AG09319 (cell line): ENCODE results near the gene CPSF4L.

ENCODE experiments used
- DNase-seq: peaks from one replicate; pipeline ENCODE4 v3.0.0-alpha.2; 2010; ENCODE audit warnings: low read depth; ENCODE audit errors: extremely low read depth
- TF ChIP-seq, protein P1 (sequence below): IDR thresholded peaks from 2 replicates; pipeline ENCODE4 v1.5.1; 2011; ENCODE audit warnings: low read depth, mild to moderate bottlenecking, inconsistent platforms, low read length, moderate library complexity

CPSF4L gene

GRCh38 chr17:73282629-73283028, 20.9 kb upstream of the CPSF4L start:
- TF ChIP-seq, protein P1, sequence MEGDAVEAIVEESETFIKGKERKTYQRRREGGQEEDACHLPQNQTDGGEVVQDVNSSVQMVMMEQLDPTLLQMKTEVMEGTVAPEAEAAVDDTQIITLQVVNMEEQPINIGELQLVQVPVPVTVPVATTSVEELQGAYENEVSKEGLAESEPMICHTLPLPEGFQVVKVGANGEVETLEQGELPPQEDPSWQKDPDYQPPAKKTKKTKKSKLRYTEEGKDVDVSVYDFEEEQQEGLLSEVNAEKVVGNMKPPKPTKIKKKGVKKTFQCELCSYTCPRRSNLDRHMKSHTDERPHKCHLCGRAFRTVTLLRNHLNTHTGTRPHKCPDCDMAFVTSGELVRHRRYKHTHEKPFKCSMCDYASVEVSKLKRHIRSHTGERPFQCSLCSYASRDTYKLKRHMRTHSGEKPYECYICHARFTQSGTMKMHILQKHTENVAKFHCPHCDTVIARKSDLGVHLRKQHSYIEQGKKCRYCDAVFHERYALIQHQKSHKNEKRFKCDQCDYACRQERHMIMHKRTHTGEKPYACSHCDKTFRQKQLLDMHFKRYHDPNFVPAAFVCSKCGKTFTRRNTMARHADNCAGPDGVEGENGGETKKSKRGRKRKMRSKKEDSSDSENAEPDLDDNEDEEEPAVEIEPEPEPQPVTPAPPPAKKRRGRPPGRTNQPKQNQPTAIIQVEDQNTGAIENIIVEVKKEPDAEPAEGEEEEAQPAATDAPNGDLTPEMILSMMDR, result no peak
- DNase-seq, result no peak

GRCh38 chr17:73281928-73282327, 20.2 kb upstream of the CPSF4L start:
- no peak for DNase-seq
- TF ChIP-seq, protein P1, result no peak

GRCh38 chr17:73280191-73280590, 18.5 kb upstream of the CPSF4L start:
- TF ChIP-seq, protein P1, result no peak

DNA sequence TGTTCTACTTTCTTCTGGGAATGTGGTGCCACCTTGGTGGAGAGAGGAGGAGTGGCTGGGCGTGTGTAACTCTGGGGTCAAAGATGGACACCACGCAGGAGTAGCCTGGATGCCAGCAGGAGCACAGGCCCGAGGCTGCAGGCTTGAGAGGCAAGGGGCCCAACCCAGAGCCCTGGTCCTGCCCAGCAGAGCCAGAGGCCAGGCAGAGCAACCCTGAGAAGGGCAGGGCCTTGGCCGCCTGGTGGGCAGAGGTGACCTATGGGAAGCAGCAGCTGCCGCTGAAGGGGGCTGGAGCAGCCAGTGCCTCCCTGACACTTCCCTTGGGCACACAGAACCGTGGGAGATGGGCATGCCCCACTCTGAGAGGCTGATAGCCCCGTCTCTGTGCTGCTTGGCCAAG, 18.0 kb upstream of the CPSF4L start:
- TF ChIP-seq, protein P1, result no peak

More at GRCh38 chr17:73280191-73280590, 18.5 kb upstream of the CPSF4L start:
- DNase-seq, result no peak

DNA sequence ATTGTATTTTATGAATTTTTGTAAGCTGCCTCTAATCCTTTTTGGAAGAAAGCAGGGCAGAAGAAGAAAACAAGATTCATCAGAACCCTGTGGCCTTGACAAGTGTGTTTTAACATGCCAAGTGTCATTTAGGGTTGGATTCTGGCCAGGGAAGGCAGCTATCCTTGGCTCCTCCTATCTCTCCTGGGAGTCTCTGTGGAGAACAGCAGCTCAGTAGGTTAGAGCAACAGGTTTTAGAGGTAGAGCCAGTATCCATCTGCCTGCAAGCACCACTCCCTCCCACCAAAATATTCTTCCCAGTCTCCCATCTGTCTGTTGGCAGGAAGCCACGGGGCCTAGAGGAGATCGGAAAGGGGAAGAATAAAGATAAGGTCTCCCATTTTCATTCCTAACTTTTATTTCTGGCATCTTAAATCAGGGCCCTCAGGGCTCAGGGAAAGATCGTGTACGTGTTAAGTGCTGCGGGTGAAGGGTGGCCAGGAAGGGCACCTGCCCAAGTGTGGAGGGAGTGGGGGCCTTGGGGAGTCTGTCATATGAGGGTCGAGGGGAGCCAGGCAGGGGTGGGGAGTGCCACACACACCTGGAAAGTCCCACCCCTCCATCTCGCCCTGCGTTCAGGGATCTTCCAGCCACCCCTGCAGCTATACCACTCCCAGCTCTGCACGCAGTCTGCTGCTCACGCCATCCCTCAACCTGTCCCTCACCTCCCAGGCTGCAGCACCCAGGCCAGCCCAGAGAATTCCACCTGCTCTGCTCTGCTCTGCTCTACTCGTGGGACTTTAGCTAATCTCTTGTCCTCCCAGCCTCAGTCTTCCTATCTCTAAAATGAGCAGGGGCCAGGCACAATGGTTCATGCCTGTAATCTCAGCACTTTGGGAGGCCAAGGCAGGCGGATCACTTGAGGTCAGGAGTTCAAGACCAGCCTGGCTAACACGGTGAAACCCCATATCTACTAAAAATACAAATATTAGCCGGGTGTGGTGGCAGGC, 17.1 kb upstream of the CPSF4L start:
- no peak for DNase-seq
- TF ChIP-seq, protein P1, result no peak

More for the DNA sequence above, 18.0 kb upstream of the CPSF4L start:
- DNase-seq, result no peak

GRCh38 chr17:73278049-73278464, 16.4 kb upstream of the CPSF4L start:
- no peak for DNase-seq
- TF ChIP-seq, protein P1, result no peak

GRCh38 chr17:73274490-73274889, 12.8 kb upstream of the CPSF4L start:
- TF ChIP-seq, protein P1, result no peak
- DNase-seq, result no peak
